HG02885 (cell line): ENCODE results near the gene SLC22A15.
"Not testable (repeated sequence)": the region's sequence is repeated elsewhere in the genome, so short reads cannot be mapped to it uniquely, and the experiment has no call there.

Experiments
- ATAC-seq: cut with Tn5 transposase; IDR thresholded peaks from one replicate; pipeline ENCODE4 v1.9.1; 2021; ENCODE audit warnings: mild to moderate bottlenecking; ENCODE audit not compliant: unreplicated experiment, poor library complexity

SLC22A15 gene

DNA sequence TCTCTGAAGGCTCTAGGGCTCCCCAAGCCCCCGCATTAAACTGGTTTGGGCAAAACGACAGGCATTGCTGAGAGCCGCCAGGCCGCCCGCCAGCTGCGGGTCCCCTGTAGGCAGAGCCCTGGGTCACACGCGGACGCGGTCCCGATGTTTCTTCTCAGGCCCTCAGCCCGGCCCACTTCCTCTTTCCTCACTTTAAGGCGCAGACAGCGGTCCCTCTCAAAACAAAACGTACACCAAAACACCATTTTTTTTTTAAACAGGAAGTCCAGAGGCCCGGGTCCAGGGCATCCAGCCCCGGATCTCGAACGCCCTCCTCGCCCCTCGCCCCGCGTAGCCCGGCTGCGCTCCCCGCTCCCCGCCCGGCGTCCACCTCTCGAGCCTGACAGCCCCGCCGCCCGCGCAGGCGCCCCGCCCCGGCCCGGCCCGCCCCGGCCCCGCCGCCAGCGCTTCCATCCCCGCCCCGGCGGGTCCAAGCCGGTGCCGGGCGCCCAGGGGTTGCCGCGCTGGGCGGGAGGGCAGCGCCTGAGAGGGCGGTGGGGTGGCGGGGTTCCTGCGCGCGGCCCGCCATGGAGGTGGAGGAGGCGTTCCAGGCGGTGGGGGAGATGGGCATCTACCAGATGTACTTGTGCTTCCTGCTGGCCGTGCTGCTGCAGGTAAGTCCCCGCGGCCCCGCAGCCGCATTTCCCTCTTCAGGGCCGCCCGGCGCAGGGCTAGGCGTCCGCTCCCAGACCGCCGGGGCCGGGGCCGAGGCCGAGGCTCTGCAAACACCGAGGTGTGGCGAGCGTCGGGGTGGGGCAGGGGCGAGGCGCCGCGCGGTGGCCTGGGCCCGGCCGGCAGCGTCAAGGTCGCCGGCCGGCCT is at the start of gene SLC22A15:
Gene SLC22A15 (plus strand): TSS at position 452 of the 859 bp plus-strand sequence. CDS start 115 bp downstream, at position 567.
- peak; percentile 91 for ATAC-seq

DNA sequence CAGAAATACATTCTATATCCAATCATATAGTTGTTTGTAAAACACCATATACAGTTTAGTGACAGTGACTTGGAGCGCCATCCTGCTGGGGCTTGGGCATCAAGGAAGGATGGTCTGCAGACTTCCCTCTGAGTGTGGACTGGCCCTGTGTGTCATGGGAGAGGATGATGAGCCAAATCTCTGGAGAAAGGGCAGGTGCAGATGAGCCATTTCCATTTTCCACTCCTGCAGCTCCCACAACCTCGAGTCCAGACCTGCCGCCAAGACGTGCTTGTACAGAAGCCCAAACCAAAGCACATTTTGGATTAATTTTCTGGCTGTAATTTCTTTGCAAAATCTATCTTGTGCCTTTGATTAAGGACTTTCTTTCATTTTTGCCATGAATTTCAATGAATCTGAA is 48.3 kb upstream of the SLC22A15 start:
- no peak for ATAC-seq

DNA sequence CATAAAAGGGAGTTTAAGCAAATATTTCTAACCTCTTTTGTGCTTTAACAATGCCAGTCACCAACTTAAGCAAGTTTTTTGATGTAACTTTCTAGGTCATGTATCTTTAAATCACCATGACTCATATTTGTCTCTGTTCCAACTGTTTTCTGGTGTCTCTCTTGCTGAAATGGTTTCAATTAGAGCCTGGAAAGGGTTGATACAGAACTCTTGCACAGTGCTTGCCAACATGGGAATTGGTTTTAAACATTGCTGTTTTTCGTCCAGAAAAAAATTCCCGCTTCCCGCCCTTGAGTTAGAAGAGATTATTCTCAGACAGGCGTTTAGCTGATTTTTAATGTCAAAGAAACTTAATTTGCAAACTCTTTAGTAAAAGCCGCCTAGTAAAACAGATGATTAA is 46.4 kb upstream of the SLC22A15 start:
- no peak for ATAC-seq

DNA sequence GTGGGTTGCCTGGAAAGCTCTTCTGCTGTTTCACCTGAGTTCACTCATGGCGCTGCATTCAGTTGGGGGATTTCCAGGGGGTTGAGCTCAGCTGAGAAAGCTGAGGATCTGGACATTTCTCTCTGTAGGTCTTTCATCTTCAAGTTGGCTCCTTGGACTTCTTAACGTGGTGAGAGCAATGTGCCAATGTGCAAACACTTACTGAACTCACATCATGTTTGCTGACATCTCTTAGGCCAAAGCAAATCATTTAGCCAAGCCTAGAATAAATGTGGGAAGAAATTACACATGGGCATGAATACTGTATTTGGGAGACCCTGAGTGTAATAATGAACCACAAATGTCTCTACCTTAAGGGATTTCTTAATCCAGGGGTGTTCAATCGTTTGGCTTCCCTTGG is 42.7 kb upstream of the SLC22A15 start:
- no peak for ATAC-seq

DNA sequence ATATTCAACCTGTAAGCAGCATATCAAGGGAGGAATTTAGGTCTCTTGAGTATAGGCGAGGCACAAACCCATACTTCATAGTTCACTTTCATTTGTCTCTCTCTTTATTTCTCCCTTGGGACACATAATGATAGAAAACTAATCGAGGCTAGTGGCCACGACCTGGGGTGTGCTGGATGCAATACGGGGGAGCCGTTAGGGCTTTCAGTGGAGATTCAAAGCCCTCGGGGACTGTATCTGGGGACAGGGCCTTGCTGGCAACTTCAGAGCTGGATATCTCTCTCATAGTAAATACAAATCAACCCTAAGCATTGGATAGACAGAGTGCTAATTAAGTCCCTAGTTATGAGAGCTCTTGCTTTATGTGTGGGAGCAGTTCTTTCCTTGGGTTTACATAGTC is 36.9 kb upstream of the SLC22A15 start:
- no peak for ATAC-seq

DNA sequence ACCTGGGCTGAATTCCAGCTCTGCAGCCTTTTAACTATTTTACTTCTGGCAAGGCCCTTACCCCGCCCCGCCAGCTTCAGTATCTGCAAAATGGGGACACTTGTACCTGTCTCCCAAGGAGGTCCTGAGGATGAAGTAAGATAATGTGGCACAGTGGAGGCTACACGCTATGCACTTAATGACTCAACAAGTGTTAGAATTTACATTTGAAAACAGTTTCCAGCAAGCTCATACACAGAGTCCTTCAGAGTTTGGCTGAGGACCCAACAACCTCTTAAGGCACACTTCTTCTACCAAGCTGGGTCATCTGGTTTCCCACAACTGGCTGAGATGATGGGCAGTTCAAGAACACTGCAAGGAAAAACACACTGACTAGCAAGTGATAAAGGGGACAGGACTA is 30.2 kb upstream of the SLC22A15 start:
- ATAC-seq = no peak

DNA sequence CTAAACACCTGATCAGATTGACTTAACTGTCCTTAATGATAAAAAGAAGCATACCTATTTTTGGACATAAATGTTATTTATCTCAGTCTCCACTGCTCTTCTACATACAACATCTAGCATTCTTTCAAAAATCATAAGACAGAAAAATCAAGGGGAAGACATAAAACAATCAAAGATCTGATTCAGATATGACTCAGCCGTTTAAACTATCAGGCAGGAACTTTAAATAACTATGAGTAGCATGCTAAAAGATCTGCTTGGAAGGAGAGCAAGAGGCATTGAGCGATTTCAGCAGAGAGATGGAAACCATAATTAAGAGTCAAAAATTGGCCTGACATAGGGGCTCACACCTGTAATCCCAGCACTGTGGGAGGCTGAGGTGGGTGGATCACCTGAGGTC is 27.2 kb upstream of the SLC22A15 start:
- ATAC-seq = no peak

DNA sequence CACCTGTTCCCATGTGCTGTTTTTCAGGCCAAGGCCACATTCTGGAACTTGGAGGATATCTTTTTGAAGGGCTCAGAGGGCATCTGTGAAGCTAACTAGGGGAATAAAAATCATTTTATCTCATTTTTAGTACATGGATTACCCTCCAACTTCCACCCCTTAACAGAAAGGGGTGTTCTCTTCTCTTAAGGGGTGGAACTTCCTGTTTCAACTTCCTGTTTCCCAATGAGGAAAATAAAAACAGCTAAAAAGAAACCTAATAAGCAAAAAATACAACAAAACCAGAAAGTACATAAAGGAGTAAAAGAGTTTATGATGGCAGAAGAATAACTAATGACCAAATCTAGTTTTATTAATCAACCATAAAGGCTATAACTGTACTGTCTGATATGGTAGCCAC is 24.8 kb upstream of the SLC22A15 start:
- ATAC-seq = no peak

DNA sequence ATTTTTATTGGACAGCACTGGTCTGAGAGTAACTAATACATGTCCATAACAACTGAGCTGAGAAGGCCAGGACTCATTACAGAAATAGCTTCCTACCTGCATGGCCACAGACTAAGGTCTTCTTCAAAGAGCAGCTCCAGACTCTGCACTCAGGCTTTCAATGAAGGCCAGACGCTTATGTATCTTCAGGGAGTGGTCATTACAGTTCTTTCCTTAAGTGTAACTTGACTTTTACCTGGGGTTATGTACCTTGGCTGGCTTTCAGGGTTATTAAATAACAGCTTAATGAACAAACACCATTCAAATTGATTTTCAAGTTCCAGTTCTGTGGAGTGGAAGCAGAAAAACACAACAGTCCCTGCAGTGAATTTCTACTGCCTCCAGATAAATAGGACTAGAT is 23.8 kb upstream of the SLC22A15 start:
- ATAC-seq = no peak

DNA sequence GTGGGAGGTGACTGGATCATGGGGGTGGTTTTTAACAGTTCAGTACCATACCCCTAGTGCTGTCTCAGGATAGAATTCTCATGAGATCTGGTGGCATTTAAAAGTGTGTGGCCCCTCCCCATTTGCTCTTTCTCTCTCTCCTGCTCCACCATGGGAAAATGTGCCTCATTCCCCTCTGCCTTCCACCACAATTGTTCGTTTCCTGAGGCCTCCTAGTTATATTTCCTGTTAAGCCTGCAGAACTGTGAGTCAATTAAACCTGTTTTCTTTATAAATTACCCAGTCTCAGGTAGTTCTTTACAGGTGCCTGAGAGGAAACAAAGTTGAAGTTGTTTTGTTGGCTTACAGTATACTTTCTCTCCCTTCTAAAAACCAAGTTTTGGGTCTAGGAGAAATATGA is 23.1 kb upstream of the SLC22A15 start:
- ATAC-seq = no peak

DNA sequence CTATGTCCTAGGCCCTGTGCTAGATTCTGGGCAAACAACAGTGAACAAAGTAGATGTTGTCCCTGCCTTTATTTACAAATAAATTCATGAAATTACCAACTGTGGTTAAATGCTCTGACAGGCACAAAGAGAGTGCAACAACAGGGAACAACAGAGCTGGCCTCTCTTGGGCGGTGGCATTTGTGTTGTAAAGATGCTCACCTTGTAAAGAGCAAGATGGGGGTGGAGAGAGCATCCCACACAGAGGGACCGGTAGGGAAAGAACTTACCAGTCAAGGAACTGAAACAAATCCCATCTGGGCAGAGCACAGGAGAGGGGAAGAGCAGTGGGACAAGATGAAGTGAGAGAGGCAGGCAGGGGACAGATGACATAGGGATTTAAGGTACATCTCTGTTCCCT is 21.6 kb upstream of the SLC22A15 start:
- no peak for ATAC-seq

DNA sequence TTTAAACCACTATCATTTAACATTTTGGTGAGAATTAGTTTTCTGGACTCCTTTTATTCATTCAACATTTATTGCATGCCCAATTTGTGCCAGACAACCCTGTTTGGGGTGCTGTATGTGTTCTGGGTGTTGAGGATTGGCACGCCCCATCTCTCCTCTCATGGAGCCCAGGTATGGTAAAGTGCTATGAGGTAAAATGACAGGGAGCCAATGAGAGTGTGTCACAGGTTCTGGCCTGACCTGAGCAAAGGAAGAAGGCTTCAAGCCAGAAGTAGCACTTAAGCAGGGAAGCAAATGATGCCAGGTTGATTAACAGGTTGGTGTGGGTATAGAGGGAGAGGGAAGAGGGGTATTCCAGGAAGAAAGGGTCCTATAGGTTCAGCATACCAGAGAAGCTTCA is 21.1 kb upstream of the SLC22A15 start:
- no peak for ATAC-seq

DNA sequence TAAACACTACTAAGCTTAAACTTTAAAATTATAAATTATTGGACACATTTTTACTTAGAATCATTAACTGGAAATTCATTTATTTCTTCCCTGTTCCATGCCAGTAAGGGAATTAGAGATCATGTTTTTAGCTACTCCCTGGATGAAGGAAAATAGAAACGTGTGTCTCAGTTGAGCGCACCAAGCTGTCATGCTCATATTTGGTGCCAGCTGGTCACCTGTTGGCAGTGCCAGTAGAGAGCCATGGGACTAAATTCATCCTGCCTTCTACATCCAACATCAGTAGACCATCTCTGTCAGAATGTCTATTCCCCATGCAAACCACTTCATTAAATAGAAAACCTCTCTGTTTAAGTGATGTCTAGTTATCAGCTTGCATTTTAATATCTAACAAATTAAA is 17.4 kb upstream of the SLC22A15 start:
- ATAC-seq = no peak

DNA sequence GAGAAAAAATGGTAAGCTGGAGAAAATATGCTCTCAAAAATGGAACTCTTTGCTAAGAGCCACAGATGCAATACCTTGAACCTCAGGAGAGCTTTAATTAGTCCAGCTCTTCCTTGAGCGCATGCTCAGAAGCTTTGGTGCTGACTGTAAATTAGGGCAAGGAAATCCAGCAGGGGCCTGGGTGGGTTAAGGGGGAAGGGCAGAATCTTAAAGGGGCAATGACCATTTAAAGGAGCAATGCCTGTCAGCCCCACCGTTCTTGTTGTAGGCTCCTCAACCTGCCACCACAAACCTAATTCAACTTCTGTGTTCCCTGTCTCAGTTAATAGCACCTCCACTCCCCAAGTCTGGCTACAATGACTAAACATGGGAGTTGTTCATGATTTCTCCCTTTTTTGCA is 6.8 kb upstream of the SLC22A15 start:
- no peak for ATAC-seq

DNA sequence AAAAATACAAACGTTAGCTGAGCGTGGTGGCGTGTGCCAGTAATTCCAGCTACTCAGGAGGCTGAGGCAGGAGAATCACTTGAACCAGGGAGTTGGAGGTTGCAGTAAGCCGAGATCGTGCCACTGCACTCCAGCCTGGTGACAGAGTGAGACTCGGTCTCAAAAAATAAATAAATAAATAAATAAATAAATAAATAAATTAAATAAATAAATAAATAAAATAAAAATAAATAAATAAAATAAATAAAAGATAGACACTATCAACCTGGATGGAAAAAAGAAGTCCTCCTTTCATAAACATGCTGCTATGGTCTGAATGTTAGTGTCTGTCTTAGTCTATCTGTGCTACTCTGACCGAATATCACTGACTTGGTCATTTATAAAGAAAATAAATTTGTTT is 4.5 kb upstream of the SLC22A15 start:
- not testable (repeated sequence) for ATAC-seq

DNA sequence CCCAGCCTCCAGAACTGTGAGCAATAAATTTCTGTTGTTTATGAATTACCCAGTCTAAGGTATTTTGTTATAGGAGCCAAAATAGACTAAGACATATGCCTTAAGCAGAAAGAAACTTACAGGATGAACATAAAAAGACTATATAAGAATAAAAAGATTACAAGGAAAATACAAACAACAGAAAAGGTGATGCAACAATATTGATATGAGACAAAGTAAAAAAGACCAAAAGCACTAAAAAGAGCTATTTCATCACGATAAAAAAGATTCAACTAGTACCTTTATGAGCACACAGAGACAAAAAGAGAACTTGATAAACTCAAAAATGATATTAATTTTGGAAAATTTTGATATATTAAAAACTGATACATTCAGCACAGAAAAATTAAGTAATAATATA is 3.2 kb upstream of the SLC22A15 start:
- no peak for ATAC-seq

DNA sequence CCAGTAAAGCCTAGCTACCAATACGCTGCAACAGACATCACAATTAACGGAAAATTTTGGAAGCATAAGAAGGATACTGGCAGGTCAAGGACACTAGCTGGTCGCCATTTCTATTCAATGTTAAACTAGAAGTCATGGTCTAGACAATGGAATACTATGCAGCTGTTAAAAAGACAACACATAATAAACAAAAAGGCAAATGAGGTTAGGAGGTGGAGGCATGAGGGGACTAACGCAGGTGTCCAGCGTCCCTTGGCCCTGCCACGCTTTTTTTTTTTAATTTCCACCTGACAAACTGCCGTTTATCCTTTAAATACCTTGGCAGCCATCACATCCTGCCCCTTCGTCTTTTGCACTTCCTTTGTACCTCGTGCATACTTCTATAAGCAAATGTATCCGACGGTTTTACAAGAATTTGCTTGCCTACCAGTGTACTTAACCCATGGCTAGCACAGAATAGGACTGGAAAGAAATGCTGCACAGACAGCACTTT is 698 bp upstream of the SLC22A15 start:
- ATAC-seq = no peak

DNA sequence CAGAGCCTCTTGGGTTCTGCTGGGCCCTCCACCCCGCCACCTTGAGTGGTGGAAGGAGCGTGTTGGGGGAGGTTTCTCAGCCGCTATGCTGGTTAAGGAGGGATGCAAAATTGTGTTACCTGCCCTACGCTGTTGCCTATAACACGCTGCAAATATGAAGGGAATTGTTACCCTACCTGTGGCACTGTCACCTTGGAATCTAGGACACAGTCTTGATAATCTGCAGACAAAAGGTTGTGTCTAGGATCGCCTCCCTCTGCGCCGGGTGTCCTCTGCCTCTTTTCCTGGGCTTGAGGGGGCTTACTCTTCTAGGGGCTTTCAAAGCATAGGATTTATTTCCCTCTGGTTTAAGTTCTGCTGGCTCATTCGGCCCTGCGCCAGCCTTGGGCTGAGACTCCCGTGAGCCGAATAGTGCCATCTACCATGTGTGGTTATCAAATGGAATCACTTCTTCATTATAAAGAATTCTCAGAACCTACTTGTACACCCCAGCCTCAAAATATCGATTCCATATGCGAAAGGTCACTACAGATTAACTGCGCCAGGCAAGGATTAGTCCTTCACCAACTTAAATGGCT is 697 bp downstream of the SLC22A15 start:
- no peak for ATAC-seq

DNA sequence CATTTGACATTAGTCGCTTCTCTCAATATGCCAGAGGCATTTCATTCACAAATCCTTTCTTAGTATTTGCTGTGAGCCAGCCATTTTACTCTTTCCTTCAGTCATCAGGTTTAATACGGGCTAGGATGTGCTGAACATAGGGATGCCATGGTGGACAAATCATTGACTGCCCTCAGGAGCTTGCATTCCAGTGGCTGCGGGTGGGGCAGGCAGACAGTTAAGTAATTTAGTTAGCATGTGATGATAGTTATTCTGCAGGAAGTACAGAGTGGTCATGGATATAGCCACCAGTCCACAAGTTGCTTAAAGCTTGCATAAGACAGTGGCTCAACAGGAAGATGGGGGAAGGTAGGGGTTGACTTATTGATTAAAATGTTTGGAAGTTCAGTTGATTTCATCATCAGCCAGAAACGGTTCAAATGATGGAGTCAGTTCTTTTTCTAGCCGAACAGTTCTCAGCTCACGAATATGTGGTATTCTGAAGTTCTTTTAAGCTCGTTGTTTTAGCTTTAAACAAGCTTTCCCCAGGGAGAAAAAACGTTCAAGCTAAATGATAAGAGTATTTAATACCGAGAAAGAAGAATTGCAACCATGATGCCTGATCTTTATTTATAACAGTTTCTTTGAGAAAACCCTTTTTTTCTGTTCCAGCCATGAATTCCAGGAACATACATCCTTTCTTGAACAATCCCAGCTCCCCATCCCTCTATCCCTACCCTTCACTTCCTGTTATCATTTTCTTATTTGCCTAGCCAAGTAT is 1.4 kb downstream of the SLC22A15 start:
- no peak for ATAC-seq

DNA sequence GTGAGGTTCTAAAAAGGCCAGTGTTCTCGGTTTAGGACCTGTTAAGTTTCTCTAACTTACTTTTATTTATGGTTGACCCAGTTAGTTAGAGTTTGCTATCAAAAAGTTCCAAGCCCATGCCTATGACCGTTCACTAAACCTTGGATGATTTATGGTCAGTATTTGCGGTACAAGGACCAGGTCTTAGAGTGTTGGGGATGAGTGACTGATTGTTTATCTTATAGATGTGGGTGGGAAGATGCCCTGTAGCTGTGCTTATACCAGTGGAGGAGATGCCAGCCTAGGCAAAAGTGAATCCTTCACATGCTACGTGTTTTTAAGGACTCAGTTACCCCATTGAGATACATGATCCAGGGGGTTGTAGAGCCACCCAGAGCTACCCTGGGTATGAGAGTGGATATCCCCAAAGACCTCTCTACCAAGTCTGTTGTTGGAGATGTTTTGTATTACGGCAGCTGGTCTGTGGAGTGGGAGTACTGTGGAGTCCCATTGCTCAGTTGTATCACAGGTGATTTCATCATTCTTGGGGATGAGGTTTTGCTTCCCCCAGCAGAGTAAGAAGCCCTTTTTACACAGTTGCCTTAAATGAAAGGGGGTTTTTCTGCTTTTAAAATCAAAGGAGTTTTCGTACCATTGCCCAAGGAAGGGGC is 2.1 kb downstream of the SLC22A15 start:
- ATAC-seq = no peak

DNA sequence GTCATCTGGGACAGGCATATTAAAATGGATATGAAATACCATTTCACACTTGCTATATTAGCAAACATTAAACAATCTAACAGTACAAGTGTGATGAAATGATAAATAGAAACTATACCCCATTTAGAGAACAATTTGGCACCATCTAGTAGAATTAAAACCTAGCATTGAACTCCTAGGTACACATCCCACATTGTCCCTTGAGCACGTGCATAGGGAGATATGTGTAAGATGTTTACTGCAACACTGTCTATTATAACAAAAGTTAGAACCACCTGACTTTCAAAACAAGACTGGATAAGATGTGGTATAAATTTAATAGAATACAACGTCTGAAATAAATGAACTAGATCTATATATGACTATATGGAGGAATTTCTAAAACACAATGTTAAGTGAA is 3.8 kb downstream of the SLC22A15 start:
- ATAC-seq = no peak
